Measurements from ENCODE around the gene C12orf57.
A peak's percentile ranks its signal among the peaks of the same experiment; 100 is the strongest.

Gene C12orf57

GRCh38 chr12:6953442-6954315 is 9.9 kb downstream of the C12orf57 start:
- DNase-seq (ENCODE audit: low read depth in 3 of 3) = peak in 2 of 3 experiments; percentile 77 to 82

- no peak for DNase-seq (ENCODE audit: low read depth in 3 of 3)
Measured at GRCh38 chr12:6954316-6955107, 10.7 kb downstream of the C12orf57 start.

GRCh38 chr12:6955108-6956020 is 11.5 kb downstream of the C12orf57 start:
- DNase-seq (ENCODE audit: low read depth in 3 of 3) = no peak

GRCh38 chr12:6956021-6956727 is 12.4 kb downstream of the C12orf57 start:
- DNase-seq (ENCODE audit: low read depth in 3 of 3) = no peak

- DNase-seq (ENCODE audit: low read depth in 3 of 3) = no peak
Measured at GRCh38 chr12:6957151-6957701, 13.4 kb downstream of the C12orf57 start.

DNA sequence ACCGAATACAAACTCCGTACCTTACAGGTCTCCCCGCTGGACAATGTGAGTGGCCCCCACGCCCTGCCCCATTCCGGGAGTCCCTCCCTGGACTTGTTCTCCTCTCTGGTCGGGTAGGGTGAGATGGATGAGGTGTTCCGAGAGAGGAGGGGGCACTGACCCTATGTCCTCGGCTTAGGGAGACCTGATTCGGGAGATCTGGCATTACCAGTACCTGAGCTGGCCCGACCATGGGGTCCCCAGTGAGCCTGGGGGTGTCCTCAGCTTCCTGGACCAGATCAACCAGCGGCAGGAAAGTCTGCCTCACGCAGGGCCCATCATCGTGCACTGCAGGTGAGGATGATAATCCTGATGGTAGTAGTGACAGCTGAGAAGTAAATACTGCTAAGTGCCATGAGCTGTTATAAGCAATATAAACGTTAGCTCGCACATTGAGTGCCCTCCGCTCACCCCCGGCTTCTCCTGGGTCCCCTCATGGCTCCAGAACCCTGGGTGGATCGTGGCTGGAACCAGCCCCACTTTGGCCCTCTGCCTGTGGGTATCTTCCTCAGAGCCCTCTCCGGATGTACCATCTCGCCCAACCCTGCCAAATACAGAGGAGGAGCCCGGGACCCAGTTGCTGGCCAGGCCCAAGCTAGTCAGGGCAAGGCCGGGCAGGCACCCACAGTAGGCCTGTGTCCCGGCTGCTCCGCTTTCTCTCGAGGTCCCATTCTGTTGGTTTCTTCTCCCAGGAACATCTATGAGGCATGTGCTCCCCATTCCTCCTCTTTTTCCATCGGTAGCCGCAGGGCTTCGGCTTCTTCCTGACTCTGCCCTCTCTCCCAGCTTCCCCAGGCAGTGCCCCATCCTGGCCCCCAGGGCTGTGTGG is 14.2 kb downstream of the C12orf57 start:
- DNase-seq (ENCODE audit: low read depth in 3 of 3) = no peak

GRCh38 chr12:6958609-6959057 is 14.8 kb downstream of the C12orf57 start:
- no peak for DNase-seq (ENCODE audit: low read depth in 3 of 3)

DNA sequence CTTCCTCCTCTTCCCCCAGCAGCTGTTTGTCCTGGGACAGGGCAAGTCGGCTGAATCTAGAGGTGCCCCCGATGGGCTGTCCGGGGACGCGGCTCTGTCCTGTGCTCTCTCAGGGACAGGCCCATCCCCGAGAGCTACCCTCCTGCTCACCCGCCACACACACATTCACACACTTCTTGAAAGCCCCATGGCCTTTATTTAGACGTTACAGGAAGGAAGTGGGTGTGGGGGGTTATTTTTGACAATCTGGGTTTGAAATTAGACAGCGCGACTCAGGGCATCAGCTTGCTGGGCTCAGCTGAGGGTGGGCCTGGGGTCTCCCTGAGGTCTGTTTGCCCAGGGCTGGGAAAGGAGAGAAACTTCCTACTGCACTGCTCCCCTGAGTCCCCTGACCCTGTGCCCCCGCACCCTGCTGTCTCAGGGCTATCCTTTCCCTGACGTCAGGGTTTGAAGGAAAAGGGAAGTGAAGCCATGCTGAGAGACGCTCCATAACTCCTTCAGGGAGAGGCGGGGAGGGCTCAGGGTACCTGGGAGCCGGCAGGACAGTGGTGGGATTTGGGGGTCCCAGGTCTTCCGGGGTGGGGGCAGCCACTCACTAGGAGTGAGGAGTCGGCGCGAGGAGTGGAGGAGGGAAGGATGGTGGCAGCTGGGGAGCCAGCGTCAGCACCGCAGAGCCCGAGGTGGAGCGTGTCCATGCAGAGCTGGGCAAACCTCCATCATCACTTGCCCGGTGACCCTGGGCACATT is 15.4 kb downstream of the C12orf57 start:
- DNase-seq (ENCODE audit: low read depth in 3 of 3) = peak in 1 of 3 experiments; percentile 49

- no peak for DNase-seq (ENCODE audit: low read depth in 3 of 3)
Measured at GRCh38 chr12:6959805-6960592, 16.2 kb downstream of the C12orf57 start.

DNA sequence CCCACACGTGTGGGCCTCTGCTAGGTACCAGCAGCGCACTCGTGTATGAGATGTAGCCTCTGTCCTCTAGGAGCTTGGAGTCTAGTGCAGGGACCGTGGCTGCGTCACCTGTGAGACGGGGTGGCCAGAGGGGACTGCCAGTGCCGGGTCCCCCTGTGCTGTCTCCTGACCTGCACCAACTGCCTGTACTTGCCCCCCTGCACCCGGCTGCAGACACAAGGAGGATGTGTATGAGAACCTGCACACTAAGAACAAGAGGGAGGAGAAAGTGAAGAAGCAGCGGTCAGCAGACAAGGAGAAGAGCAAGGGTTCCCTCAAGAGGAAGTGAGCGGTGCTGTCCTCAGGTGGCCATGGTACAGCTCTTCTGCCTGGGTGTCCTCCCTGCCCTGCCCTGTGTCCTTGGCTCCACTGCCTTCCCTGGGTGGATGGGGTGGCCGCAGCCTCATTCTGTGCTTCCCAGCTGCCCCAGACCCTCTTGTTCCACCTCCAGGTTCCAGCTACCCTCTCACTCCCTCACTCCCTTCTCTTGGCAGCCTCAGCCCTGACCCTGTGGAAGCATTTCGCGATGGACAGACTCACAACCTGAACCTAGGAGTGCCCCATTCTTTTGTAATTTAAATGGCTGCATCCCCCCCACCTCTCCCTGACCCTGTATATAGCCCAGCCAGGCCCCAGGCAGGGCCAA is 16.9 kb downstream of the C12orf57 start:
- DNase-seq (ENCODE audit: low read depth in 3 of 3) = no peak

- peak; percentile 88 to 96 (median 96) for DNase-seq (ENCODE audit: low read depth in 3 of 3)
Measured at GRCh38 chr12:6961278-6961694, 17.5 kb downstream of the C12orf57 start.

GRCh38 chr12:6961695-6962284 is 18.0 kb downstream of the C12orf57 start:
- no peak for DNase-seq (ENCODE audit: low read depth in 3 of 3)

DNA sequence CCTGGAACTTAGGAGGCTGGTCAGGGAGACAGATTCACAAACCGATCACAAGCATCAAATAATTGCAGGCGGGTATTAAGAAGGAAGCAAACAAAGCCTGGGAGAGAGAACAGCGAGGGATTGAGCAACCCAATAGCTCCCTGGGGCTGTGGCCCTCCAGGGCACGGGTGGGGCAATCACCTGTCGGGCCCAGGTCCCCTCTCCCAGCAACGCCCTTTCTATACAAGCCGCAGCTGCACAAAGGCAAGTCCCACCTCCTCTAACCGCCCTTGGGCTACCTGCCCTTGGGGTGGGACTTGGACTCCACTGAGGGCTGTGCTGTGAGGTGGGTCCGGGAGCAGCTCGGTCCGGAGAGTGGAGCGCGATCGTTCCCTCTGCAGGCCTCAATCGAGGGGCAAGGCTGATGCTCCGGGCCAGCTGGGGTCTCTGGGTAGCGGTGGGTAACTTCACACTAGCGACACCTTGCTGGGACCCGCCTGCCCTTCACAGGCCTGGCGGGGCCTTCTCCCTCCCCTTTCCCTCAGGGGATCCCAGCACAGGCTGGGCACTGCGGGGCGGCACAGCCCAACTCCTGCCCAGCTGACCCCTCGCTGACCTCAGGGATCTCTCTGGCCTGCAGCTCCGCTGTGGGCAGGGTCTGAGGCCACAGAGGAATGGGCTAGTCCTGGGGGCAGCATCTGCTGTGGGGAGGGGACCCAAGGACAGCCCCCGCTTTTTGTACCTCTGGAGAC is 18.6 kb downstream of the C12orf57 start:
- no peak for DNase-seq (ENCODE audit: low read depth in 3 of 3)

DNA sequence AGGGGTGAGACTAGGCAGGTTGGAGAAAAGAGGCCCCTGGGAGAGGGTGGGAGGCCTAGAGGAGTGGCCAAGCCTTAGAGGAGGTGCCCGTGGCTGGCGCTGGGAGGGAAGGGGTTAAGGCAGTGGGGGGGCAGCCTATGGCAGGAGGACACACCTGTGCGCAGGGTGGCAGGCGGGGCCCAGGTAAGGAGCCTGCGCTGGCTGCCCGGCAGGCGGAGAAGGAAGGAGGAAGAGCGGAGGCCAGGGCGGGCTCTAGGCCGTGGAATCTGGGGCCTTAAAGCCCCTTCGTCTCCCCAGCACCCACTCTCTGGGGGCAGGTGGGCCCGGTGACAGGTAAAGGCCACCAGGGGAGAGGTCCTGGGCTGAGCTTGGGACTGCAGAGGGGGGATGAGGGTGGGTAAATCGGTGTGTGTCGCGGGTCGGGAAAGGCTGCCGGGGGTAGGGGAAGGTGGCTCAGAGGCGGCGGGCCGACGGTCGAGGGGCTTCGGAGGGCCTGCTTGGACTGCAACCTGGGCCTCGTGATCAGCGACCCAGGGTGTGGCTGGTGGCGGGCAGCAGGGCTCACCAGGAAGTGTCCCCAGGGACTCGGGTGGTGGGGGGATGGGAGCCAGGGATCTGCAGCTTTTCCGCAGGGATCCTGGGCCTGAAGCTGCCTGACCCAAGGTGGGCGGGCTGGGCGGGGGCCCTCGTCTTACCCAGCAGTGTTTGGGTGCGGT is 19.4 kb downstream of the C12orf57 start:
- no peak for DNase-seq (ENCODE audit: low read depth in 3 of 3)

GRCh38 chr12:6963791-6964413 is 20.1 kb downstream of the C12orf57 start:
- DNase-seq (ENCODE audit: low read depth in 3 of 3) = no peak
